ENCODE data around the gene PYGB. TPM values are rescaled to one million over a fixed set of nuclear protein-coding genes. Genes with fewer than 3 reads are reported as not detected.

Gene PYGB
- polyA plus RNA-seq, 3 donors from 2014 or later, result 39.3 to 56.0 (median 51.0) TPM

- Mint-ChIP-seq H3K36me3 (peaks cover 9 to 14% (median 14%) of the 10 kb centered on the region in 3 donors), H3K27ac (no peak overlapping the region), H3K4me1 (no peaks in the 10 kb centered on the region), H3K27me3 (ENCODE audit: low read depth in 3 of 3) (peaks cover 0 to 2% (median 0%) of the 10 kb centered on the region in 3 donors), H3K4me3 (no peak overlapping the region), H3K9me3 (no peaks in the 10 kb centered on the region)
- no peak for DNase-seq
These were observed 27.7 kb upstream of the PYGB start for GRCh38 chr20:25220021-25220730.

GRCh38 chr20:25220810-25221591 is 26.9 kb upstream of the PYGB start:
- no peak for DNase-seq
- Mint-ChIP-seq H3K9me3 (no peaks in the 10 kb centered on the region), H3K27me3 (ENCODE audit: low read depth in 3 of 3) (peaks cover 0 to 2% (median 0%) of the 10 kb centered on the region in 3 donors), H3K4me3 (no peak overlapping the region), H3K36me3 (peaks cover 6 to 12% (median 11%) of the 10 kb centered on the region in 3 donors), H3K4me1 (no peaks in the 10 kb centered on the region), H3K27ac (no peak overlapping the region)

- Mint-ChIP-seq H3K27ac (no peak overlapping the region), H3K36me3 (peaks cover 5 to 12% (median 6%) of the 10 kb centered on the region in 3 donors), H3K4me3 (no peak overlapping the region), H3K27me3 (ENCODE audit: low read depth in 3 of 3) (peaks cover 0 to 2% (median 0%) of the 10 kb centered on the region in 3 donors), H3K4me1 (no peaks in the 10 kb centered on the region), H3K9me3 (no peaks in the 10 kb centered on the region)
- DNase-seq, result no peak
These were observed 26.1 kb upstream of the PYGB start for GRCh38 chr20:25221592-25222460.

- Mint-ChIP-seq H3K27ac (no peak overlapping the region), H3K4me3 (no peak overlapping the region), H3K9me3 (no peaks in the 10 kb centered on the region), H3K27me3 (ENCODE audit: low read depth in 3 of 3) (peaks cover 0 to 2% (median 0%) of the 10 kb centered on the region in 3 donors), H3K4me1 (no peaks in the 10 kb centered on the region), H3K36me3 (peaks cover 5 to 11% (median 7%) of the 10 kb centered on the region in 3 donors)
- DNase-seq, result no peak
These were observed 25.3 kb upstream of the PYGB start for GRCh38 chr20:25222461-25223178.

- peaks cover 0 to 6% (median 6%) of the 10 kb centered on the region in 3 donors for H3K36me3 Mint-ChIP-seq
- no peak overlapping the region for H3K27ac Mint-ChIP-seq
- no peaks in the 10 kb centered on the region for H3K4me1 Mint-ChIP-seq
- no peak overlapping the region for H3K4me3 Mint-ChIP-seq
- H3K9me3 Mint-ChIP-seq, result no peaks in the 10 kb centered on the region
- peaks cover 0 to 2% (median 0%) of the 10 kb centered on the region in 3 donors for H3K27me3 Mint-ChIP-seq (ENCODE audit: low read depth in 3 of 3)
- no peak for DNase-seq
These were observed 24.7 kb upstream of the PYGB start for GRCh38 chr20:25223179-25223661.

- Mint-ChIP-seq H3K4me3 (no peak overlapping the region), H3K9me3 (no peaks in the 10 kb centered on the region), H3K4me1 (no peaks in the 10 kb centered on the region), H3K27me3 (ENCODE audit: low read depth in 3 of 3) (peaks cover 0 to 4% (median 0%) of the 10 kb centered on the region in 3 donors), H3K36me3 (peaks cover 0 to 6% (median 6%) of the 10 kb centered on the region in 3 donors), H3K27ac (no peak overlapping the region)
- DNase-seq, result no peak
These were observed 23.8 kb upstream of the PYGB start for GRCh38 chr20:25223765-25224720.

GRCh38 chr20:25224941-25225340 is 22.9 kb upstream of the PYGB start:
- Mint-ChIP-seq H3K4me3 (no peak overlapping the region), H3K4me1 (no peaks in the 10 kb centered on the region), H3K27me3 (ENCODE audit: low read depth in 3 of 3) (peaks cover 0 to 4% (median 0%) of the 10 kb centered on the region in 3 donors), H3K9me3 (no peaks in the 10 kb centered on the region), H3K36me3 (peaks cover 0 to 6% (median 0%) of the 10 kb centered on the region in 3 donors), H3K27ac (no peak overlapping the region)
- DNase-seq, result no peak

- Mint-ChIP-seq H3K4me3 (no peak overlapping the region), H3K27ac (no peak overlapping the region), H3K9me3 (no peaks in the 10 kb centered on the region), H3K36me3 (peaks cover 0 to 6% (median 0%) of the 10 kb centered on the region in 3 donors), H3K4me1 (no peaks in the 10 kb centered on the region), H3K27me3 (ENCODE audit: low read depth in 3 of 3) (peaks cover 0 to 4% (median 0%) of the 10 kb centered on the region in 3 donors)
- no peak for DNase-seq
These were observed 22.0 kb upstream of the PYGB start for GRCh38 chr20:25225642-25226432.

- Mint-ChIP-seq H3K27ac (no peak overlapping the region), H3K4me1 (no peaks in the 10 kb centered on the region)
These were observed 21.2 kb upstream of the PYGB start for GRCh38 chr20:25226433-25227316.

GRCh38 chr20:25227317-25227831 is 20.5 kb upstream of the PYGB start:
- peaks cover 0 to 6% (median 0%) of the 10 kb centered on the region in 3 donors for H3K36me3 Mint-ChIP-seq
- no peak overlapping the region for H3K27ac Mint-ChIP-seq
- no peaks in the 10 kb centered on the region for H3K9me3 Mint-ChIP-seq
- DNase-seq, result no peak
- no peaks in the 10 kb centered on the region for H3K4me1 Mint-ChIP-seq
- no peak overlapping the region for H3K4me3 Mint-ChIP-seq
- peaks cover 0 to 4% (median 0%) of the 10 kb centered on the region in 3 donors for H3K27me3 Mint-ChIP-seq (ENCODE audit: low read depth in 3 of 3)

More at GRCh38 chr20:25226433-25227316, 21.2 kb upstream of the PYGB start:
- Mint-ChIP-seq H3K4me3 (no peak overlapping the region), H3K36me3 (peaks cover 0 to 6% (median 0%) of the 10 kb centered on the region in 3 donors), H3K9me3 (no peaks in the 10 kb centered on the region), H3K27me3 (ENCODE audit: low read depth in 3 of 3) (peaks cover 0 to 4% (median 0%) of the 10 kb centered on the region in 3 donors)
- no peak for DNase-seq

All from immature natural killer cell (primary cell).